Lower leg skin (tissue), 4 donors: ENCODE data around the gene ADAM17. TPM values are rescaled to one million over a fixed set of nuclear protein-coding genes. Genes with fewer than 3 reads are reported as not detected.

Experiments
- DNase-seq, 2 donors: peaks; one replicate each; pipeline ENCODE4 v3.0.0-alpha.2; 2019; ENCODE audit warnings: low spot score in 2 of 2
- H3K4me3 ChIP-seq: fragments of 200-600 bp; sonication (generic); 2 replicates; pipeline ENCODE4 v1.5.1; 2017; ENCODE audit warnings: mild to moderate bottlenecking, low read depth; ENCODE audit not compliant: poor library complexity, severe bottlenecking
- POLR2A ChIP-seq, 2 donors: fragments of 450-650 bp; IDR thresholded peaks; one replicate each; pipeline ENCODE4 v1.6.1; 2016 to 2017; ENCODE audit warnings: antibody characterized with exemption in 2 of 2, mild to moderate bottlenecking in 1 of 2, moderate library complexity in 1 of 2
- WGBS, 2 donors: methylation state at CpG; one replicate each; pipeline ENCODE4 v1.1.5; 2018; 5-methylcytosine and 5-hydroxymethylcytosine counted together
- intact Hi-C: fragments of 100-400 bp; cut with DNase I; formaldehyde crosslinking; loops from one replicate; pipeline ENCODE4 v1.15.0; 2023; ENCODE audit warnings: low total_unique reads
- total RNA-seq, 4 donors: library from RNA; depleted of rRNA; stranded (reverse); fragments of >200 nt; gene quantifications; one replicate each; pipeline ENCODE4 v1.1.0, GENCODE V29; 2016
- TF ChIP-seq, protein P1 (sequence below), 3 donors: fragments of 450-650 bp; IDR thresholded peaks; one replicate each; pipeline ENCODE4 v1.5.1; 2016; ENCODE audit warnings: antibody characterized with exemption in 3 of 3, mild to moderate bottlenecking in 3 of 3, moderate library complexity in 2 of 3

Gene ADAM17
- total RNA-seq, 4 donors from 2014 or later, result 23.0 to 29.8 (median 27.5) TPM

DNA sequence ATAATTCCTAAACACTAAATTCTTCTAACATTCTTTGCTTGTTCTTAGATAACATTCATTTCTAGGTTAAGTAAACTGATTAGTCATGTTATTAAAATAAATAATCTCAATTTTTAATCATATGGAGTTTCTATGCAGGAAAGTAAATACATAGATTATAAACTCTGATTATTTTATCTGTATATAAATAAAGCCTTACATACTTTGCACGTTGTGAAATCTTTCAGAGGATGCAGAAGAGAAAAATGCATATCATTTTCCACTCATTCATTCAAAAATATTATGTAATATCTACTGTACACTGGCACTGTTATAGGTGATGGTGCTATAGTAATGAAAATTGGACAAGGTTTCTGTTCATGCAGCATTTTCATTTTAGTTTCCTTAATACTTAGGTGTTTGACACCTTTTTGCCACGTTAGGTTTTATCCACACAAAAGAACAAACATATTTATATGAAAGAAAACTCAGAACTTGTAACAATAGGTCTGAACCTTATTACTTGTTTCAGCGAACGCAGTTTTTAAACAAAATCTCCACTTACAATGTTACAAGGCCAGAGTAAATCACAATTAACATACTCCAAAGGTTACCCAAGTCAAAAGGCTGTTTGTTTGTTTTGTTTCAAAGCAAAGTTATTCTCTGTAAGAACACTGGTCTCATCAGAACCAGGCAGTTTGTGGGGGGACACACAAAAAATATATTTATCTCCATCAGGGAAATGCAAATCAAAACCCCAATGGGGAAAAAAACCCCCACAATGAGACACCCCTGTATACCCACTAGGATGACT lies 27.4 kb downstream of the ADAM17 start:
- intact Hi-C loops, result no loop called here
- WGBS, 2 donors, result 81 to 84% methylated on average over 4 of the region's 4 CpGs
- no peak for DNase-seq
- TF ChIP-seq, protein P1, sequence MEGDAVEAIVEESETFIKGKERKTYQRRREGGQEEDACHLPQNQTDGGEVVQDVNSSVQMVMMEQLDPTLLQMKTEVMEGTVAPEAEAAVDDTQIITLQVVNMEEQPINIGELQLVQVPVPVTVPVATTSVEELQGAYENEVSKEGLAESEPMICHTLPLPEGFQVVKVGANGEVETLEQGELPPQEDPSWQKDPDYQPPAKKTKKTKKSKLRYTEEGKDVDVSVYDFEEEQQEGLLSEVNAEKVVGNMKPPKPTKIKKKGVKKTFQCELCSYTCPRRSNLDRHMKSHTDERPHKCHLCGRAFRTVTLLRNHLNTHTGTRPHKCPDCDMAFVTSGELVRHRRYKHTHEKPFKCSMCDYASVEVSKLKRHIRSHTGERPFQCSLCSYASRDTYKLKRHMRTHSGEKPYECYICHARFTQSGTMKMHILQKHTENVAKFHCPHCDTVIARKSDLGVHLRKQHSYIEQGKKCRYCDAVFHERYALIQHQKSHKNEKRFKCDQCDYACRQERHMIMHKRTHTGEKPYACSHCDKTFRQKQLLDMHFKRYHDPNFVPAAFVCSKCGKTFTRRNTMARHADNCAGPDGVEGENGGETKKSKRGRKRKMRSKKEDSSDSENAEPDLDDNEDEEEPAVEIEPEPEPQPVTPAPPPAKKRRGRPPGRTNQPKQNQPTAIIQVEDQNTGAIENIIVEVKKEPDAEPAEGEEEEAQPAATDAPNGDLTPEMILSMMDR (IDR thresholded peaks at IDR 0.05), result no peak
- no peak for TF ChIP-seq POLR2A (IDR thresholded peaks at IDR 0.05)
- no peak overlapping the region for H3K4me3 ChIP-seq

DNA sequence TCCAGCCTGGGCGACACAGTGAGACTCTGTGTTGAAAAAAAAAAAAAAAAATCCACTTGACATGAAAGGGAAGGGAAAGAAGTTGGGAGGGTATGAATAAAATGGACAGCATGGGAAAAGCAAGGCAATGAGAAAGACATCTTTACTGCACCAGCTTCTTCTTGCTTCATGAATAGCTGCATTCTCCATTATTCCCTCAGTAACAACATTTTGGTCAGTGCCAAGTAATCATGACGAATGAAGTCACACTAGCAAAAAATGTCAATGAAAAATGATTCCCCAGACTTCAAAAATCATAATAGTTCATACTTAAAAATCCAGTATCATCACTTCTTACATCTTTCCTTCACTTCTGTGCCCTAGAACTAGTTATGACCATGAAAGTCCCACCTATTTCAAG lies 30.4 kb downstream of the ADAM17 start:
- DNase-seq, result no peak
- no peak overlapping the region for H3K4me3 ChIP-seq
- no peak for TF ChIP-seq POLR2A (IDR thresholded peaks at IDR 0.05)
- TF ChIP-seq, protein P1 (IDR thresholded peaks at IDR 0.05), result no peak
- 77 to 81% methylated on average over 2 of the region's 2 CpGs for WGBS, 2 donors
- intact Hi-C loops, result no loop called here

DNA sequence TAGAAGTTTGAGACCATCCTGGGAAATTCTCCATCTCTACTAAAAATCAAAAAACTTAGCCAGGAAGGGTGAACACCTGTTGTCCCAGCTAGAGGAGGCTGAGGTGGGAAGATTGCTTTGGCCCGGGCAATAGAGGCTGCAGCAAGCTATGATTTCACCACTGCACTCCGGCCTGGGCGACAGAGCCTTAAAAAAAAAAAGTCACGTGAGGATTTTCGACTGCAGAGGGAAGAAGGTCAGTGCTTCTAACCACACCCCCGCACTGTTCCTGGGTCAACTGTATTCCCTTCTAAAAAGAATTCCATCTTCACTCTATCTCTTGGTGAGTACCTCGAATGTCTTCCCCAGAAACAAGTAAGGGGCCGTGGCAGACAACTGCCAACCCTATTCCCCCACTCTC lies 31.3 kb downstream of the ADAM17 start:
- WGBS, 2 donors, result 92 to 94% methylated on average over 8 of the region's 8 CpGs
- TF ChIP-seq, protein P1 (IDR thresholded peaks at IDR 0.05), result no peak
- no peak for TF ChIP-seq POLR2A (IDR thresholded peaks at IDR 0.05)
- intact Hi-C loops, result no loop called here
- DNase-seq, result no peak
- H3K4me3 ChIP-seq, result no peak overlapping the region

DNA sequence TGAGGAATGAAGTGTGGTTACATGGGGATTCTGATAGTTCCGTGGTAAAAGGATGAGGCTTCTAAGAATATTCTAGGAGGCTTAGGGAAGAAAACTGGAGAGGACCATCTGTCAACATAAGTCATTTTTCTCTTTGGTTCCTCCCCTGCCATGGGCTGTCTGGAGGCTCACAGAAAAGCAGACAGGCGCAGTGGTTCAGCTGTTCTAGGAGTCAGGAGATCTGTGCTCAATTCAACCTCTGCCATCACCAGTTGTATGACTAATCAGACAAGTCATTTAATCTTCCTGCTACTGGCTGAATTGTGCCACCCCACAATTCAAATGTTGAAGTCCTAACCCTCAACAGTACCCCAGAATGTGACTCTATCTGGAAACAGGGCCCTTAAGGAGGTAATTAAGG lies 36.4 kb downstream of the ADAM17 start:
- TF ChIP-seq, protein P1 (IDR thresholded peaks at IDR 0.05), result no peak
- no peak for TF ChIP-seq POLR2A (IDR thresholded peaks at IDR 0.05)
- H3K4me3 ChIP-seq, result no peak overlapping the region
- WGBS, 2 donors, result 97 to 100% methylated on average over 2 of the region's 2 CpGs
- intact Hi-C loops, result no loop called here
- DNase-seq, result no peak

DNA sequence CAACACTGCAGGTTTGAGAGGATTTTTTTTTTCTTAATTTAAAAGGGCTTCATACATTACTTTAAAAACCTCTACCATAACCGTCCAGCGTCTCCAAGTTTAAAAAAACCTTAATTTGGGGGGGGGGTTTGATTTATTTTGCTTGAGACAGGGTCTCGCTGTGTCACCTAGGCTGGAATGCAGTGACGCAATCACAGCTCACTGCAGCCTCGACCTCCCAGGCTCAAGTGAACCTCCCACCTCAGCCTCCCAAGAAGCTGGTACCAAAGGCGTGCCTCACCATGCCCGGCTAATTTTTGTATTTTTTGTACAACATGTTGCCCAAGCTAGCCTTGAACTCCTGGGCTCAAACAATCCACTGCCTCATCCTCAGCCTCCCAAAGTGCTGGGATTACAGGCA lies 36.9 kb downstream of the ADAM17 start:
- H3K4me3 ChIP-seq, result no peak overlapping the region
- WGBS, 2 donors, result 94 to 97% methylated on average over 7 of the region's 7 CpGs
- intact Hi-C loops, result no loop called here
- TF ChIP-seq, protein P1 (IDR thresholded peaks at IDR 0.05), result no peak
- no peak for TF ChIP-seq POLR2A (IDR thresholded peaks at IDR 0.05)
- DNase-seq, result no peak

DNA sequence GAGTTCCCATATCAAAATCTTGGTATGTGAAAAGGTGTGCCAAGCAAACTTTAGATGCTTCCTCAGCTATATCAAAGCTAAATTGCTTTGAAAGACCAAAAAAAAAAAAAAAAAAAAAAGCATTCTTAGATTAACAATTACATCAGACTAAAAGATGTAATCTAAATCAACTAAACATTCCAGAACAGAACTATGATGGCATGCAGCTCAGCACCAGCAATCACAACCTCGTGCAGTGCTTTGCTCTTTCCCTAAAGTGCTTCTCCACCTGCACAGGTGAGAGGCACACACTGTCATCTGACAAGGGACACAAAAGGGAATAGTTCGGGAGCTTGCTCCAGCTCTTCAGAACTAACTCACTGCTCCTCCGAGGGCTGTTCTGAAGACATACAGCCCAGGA lies 37.5 kb downstream of the ADAM17 start:
- H3K4me3 ChIP-seq, result no peak overlapping the region
- no peak for TF ChIP-seq POLR2A (IDR thresholded peaks at IDR 0.05)
- TF ChIP-seq, protein P1 (IDR thresholded peaks at IDR 0.05), result no peak
- 73 to 80% methylated on average over 3 of the region's 3 CpGs for WGBS, 2 donors
- DNase-seq, result no peak
- intact Hi-C loops, result no loop called here
